Adrenal gland (tissue), 12 donors: ENCODE data around the gene DSC2. TPM values are rescaled to one million over a fixed set of nuclear protein-coding genes. Genes with fewer than 3 reads are reported as not detected.

Source experiments
- DNase-seq, 7 donors: peaks; one replicate each; pipeline ENCODE4 v3.0.0-alpha.2; 2019 to 2020
- H3K27ac ChIP-seq, 5 donors: fragments of 200-600 bp; sonication (generic) in 4 of 5; 1 replicate in 3 of 5; 2 replicates in 2 of 5; pipeline versions ENCODE4 v1.5.1 to v1.8.0; 2016 to 2020; ENCODE audit warnings: mild to moderate bottlenecking in 1 of 5
- H3K27me3 ChIP-seq: fragments of 200-600 bp; 2 replicates; pipeline ENCODE4 v1.8.0; 2021
- H3K36me3 ChIP-seq, 2 donors: fragments of 200-600 bp; replicated peaks in 1 of 2; 1 replicate in 1 of 2; 2 replicates in 1 of 2; pipeline versions ENCODE4 v1.5.1 to v1.8.0; 2018 to 2022
- H3K4me1 ChIP-seq, 2 donors: fragments of 200-600 bp; replicated peaks in 1 of 2; 1 replicate in 1 of 2; 2 replicates in 1 of 2; pipeline versions ENCODE4 v1.5.1 to v1.8.0; 2018 to 2021
- H3K4me3 ChIP-seq, 4 donors: fragments of 200-600 bp; sonication (generic) in 3 of 4; one replicate each; pipeline ENCODE4 v1.5.1; 2016 to 2018
- H3K9me3 ChIP-seq, 3 donors: fragments of 200-600 bp; sonication (generic) in 1 of 3; replicated peaks in 1 of 3; 1 replicate in 2 of 3; 2 replicates in 1 of 3; pipeline versions ENCODE4 v1.5.1 to v1.8.0; 2016 to 2021
- CTCF ChIP-seq, 6 experiments: fragments of 450-650 bp in 4 of 6; fragments of 200-600 bp in 2 of 6; sonication (generic) in 1 of 6; IDR thresholded peaks; 1 replicate in 5 of 6; 2 replicates in 1 of 6; pipeline versions ENCODE4 v1.5.1 to v1.8.0; 2016 to 2021; ENCODE audit warnings: antibody characterized with exemption in 6 of 6, mild to moderate bottlenecking in 2 of 6, moderate library complexity in 1 of 6
- POLR2A ChIP-seq, 2 donors: fragments of 450-650 bp; IDR thresholded peaks; one replicate each; pipeline ENCODE4 v1.6.1; 2017; ENCODE audit warnings: antibody characterized with exemption in 2 of 2, mild to moderate bottlenecking in 2 of 2, moderate library complexity in 1 of 2
- WGBS, 4 donors: extraction: QIAGEN DNeasy Blood & Tissue Kit in 2 of 4; methylation state at CpG; one replicate each; pipeline versions ENCODE4 v1.1.5 to v1.1.7; 2013 to 2017; 5-methylcytosine and 5-hydroxymethylcytosine counted together
- intact Hi-C, 2 donors: fragments of 100-400 bp; cut with DNase I; formaldehyde crosslinking; loops; one replicate each; pipeline versions ENCODE4 v1.14.1 to v1.15.0; 2022 to 2023
- polyA plus RNA-seq, 3 donors: library from polyadenylated mRNA; stranded (reverse); fragments of 200-250 nt in 2 of 3; fragments of 350-450 nt in 1 of 3; fragmentation: Illumina TruSeq in 1 of 3; extraction: RNeasy Lipid Tissue Mini Kit (QIAGEN cat#74804) in 1 of 3; gene quantifications; one replicate each; pipeline ENCODE4 v1.2.3, GENCODE V29; 2013 to 2014
- total RNA-seq, 9 donors: library from RNA; depleted of rRNA in 4 of 9; stranded (reverse); fragments of >200 nt in 4 of 9; fragments of 120-200 nt in 1 of 9; fragmentation: NEBNext Ultra II Directional in 1 of 9; extraction: Animal tissue kit (Norgen Biotek cat#: 25700) in 1 of 9; gene quantifications; one replicate each; pipeline versions ENCODE4 v1.1.0 to v1.2.4, GENCODE V29; 2013 to 2023
- donor health status: healthy with polysubstance abuse.
- donor health status: Bipolar disorder and iron deficiency.
- donor health status: DM: yes; HTN: yes; CAD: no.
- donor health status: DM: no; HTN: no; CAD: no.
- donor health status: DM: no; HTN: no; CAD: no.
- donor health status: DM: yes; HTN: yes; CAD: no.

The DSC2 gene
- total and polyA plus RNA-seq, 12 donors, result 0.48 to 14.2 (median 4.5) TPM

GRCh38 chr18:31093880-31094279, 8.3 kb downstream of the DSC2 start:
- H3K27ac ChIP-seq, result no peak overlapping the region
- no peaks in the 10 kb centered on the region for H3K27me3 ChIP-seq
- H3K9me3 ChIP-seq, result no peaks in the 10 kb centered on the region
- no peak for TF ChIP-seq POLR2A (IDR thresholded peaks at IDR 0.05)
- no peak for TF ChIP-seq CTCF (IDR thresholded peaks at IDR 0.05)
- 57 to 67% (median 62%) methylated on average over 2 of the region's 2 CpGs for WGBS, 4 donors
- no peak for DNase-seq
- no peaks in the 10 kb centered on the region for H3K4me1 ChIP-seq
- intact Hi-C loops, result no loop called here
- no peaks in the 10 kb centered on the region for H3K36me3 ChIP-seq
- H3K4me3 ChIP-seq, result no peak overlapping the region

GRCh38 chr18:31093294-31093693, 8.9 kb downstream of the DSC2 start:
- Histone ChIP-seq H3K4me1 (no peaks in the 10 kb centered on the region), H3K27ac (no peak overlapping the region), H3K4me3 (no peak overlapping the region), H3K36me3 (no peaks in the 10 kb centered on the region), H3K9me3 (no peaks in the 10 kb centered on the region), H3K27me3 (no peaks in the 10 kb centered on the region)
- 79 to 84% (median 82%) methylated on average over 3 of the region's 3 CpGs for WGBS, 4 donors
- intact Hi-C loops, result no loop called here
- no peak for DNase-seq
- no peak for TF ChIP-seq CTCF (IDR thresholded peaks at IDR 0.05)
- TF ChIP-seq POLR2A (IDR thresholded peaks at IDR 0.05), result no peak

- 65 to 88% (median 73%) methylated on average over 1 of the region's 1 CpG for WGBS, 4 donors
- H3K27me3 ChIP-seq, result no peaks in the 10 kb centered on the region
- DNase-seq, result no peak
- H3K9me3 ChIP-seq, result no peaks in the 10 kb centered on the region
- TF ChIP-seq CTCF (IDR thresholded peaks at IDR 0.05), result no peak
- no peak for TF ChIP-seq POLR2A (IDR thresholded peaks at IDR 0.05)
- no peaks in the 10 kb centered on the region for H3K36me3 ChIP-seq
- no peak overlapping the region for H3K4me3 ChIP-seq
- intact Hi-C loops, result no loop called here
- H3K27ac ChIP-seq, result no peak overlapping the region
- H3K4me1 ChIP-seq, result no peaks in the 10 kb centered on the region
Observed at GRCh38 chr18:31091350-31091749, 10.9 kb downstream of the DSC2 start.

GRCh38 chr18:31088532-31088931, 13.7 kb downstream of the DSC2 start:
- Histone ChIP-seq H3K36me3 (no peaks in the 10 kb centered on the region), H3K27me3 (no peaks in the 10 kb centered on the region), H3K4me3 (no peak overlapping the region), H3K9me3 (no peaks in the 10 kb centered on the region), H3K27ac (no peak overlapping the region), H3K4me1 (no peaks in the 10 kb centered on the region)
- intact Hi-C loops, result no loop called here
- 83 to 95% (median 87%) methylated on average over 3 of the region's 3 CpGs for WGBS, 4 donors
- DNase-seq, result no peak
- no peak for TF ChIP-seq POLR2A (IDR thresholded peaks at IDR 0.05)
- no peak for TF ChIP-seq CTCF (IDR thresholded peaks at IDR 0.05)
